Subcutaneous abdominal adipose tissue (tissue), 5 donors: ENCODE results near the gene AFAP1L2.
"Not testable (repeated sequence)": the region's sequence is repeated elsewhere in the genome, so short reads cannot be mapped to it uniquely, and the experiment has no call there.

Experiments used
- H3K27ac ChIP-seq: one replicate; pipeline ENCODE4 v1.7.0; 2013; ENCODE audit warnings: low read depth, mild to moderate bottlenecking, inconsistent platforms, low read length, moderate library complexity
- H3K27me3 ChIP-seq, 5 donors: one replicate each; pipeline ENCODE4 v1.7.0; 2013; ENCODE audit warnings: low read length in 5 of 5, inconsistent platforms in 1 of 5; ENCODE audit not compliant: control insufficient read depth in 5 of 5, insufficient read depth in 4 of 5
- H3K36me3 ChIP-seq, 5 donors: one replicate each; pipeline ENCODE4 v1.7.0; 2013; ENCODE audit warnings: low read length in 5 of 5; ENCODE audit not compliant: control insufficient read depth in 5 of 5, insufficient read depth in 5 of 5
- H3K4me1 ChIP-seq, 5 donors: one replicate each; pipeline ENCODE4 v1.7.0; 2013; ENCODE audit warnings: low read length in 5 of 5, mild to moderate bottlenecking in 3 of 5, moderate library complexity in 1 of 5; ENCODE audit not compliant: control insufficient read depth in 5 of 5, insufficient read depth in 5 of 5
- H3K4me3 ChIP-seq, 5 donors: one replicate each; pipeline ENCODE4 v1.7.0; 2013; ENCODE audit warnings: low read length in 5 of 5, low read depth in 1 of 5
- H3K9ac ChIP-seq, 5 donors: one replicate each; pipeline ENCODE4 v1.7.0; 2013; ENCODE audit warnings: low read length in 5 of 5, mild to moderate bottlenecking in 4 of 5, moderate library complexity in 3 of 5
- H3K9me3 ChIP-seq, 5 donors: one replicate each; pipeline ENCODE4 v1.7.0; 2013; ENCODE audit warnings: low read length in 5 of 5; ENCODE audit not compliant: control insufficient read depth in 5 of 5
- donor health status: healthy.
- donor health status: healthy.
- donor health status: healthy.
- donor health status: healthy.
- donor health status: healthy.

Gene AFAP1L2

DNA sequence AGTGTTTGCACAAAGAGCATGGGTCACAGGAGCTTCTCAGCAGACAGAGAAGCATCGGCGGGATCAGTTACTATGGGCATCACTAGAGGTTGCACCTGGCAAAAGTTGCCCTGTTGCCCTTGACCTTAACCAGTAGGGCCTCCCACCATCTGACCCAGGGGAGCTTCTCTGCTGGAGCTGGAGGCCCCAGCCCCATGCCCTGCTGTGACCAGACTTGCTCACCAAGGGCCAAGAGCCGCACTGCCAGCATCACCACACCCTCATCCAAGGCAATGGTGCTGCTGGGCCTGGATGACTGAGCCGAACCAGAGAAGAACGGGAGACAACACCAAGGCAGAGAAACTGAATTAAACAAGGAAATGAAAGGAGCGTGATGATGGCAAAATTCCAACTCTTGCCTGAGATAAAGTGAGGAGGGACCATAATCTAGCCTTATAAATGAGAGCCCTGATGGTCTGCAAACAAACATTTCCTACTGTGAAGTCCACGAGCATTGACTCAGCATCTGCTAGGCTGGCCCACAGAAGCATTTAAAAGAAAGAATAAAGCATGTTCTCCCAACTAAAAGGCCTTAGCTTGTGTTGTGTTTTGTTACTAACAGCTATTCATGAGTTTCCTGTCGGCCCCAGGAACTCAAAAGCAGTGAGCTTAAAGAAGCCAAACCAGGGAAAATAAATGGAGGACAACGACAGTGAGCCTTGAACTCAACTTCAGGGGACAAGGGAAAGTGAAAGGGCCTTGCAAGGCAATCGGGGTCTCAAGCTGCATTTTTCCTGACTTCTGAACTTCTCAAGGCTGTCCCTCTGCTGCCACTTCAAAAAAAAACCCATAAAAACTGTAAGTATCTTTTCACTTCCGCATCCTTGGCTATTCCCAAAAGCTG, 60.4 kb downstream of the AFAP1L2 start:
- no peaks in the 10 kb centered on the region for H3K27me3 ChIP-seq
- peaks cover 0 to 14% (median 4%) of the 10 kb centered on the region in 5 donors for H3K4me1 ChIP-seq
- H3K27ac ChIP-seq = no peak overlapping the region
- H3K4me3 ChIP-seq = no peak overlapping the region
- no peak overlapping the region for H3K9ac ChIP-seq
- no peaks in the 10 kb centered on the region for H3K36me3 ChIP-seq
- H3K9me3 ChIP-seq = no peaks in the 10 kb centered on the region

DNA sequence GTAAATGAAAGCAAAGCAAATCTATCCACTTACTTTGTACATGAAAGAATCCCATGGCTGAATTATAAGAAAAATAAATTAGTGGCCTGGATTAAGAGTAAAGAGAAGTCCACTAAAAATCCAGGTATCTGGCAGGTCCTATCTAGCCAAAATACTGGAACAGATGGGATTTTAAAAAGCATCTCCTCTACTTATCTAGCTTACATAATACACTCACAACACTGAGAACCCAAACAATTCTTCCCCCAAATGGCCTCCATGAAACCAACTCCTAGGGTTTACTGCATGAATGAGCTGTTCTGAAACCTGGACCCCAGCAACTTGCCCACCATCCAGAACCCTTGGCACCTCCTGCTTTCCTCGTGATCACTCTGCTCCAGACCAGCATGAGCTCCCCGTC, 61.3 kb downstream of the AFAP1L2 start:
- no peaks in the 10 kb centered on the region for H3K9me3 ChIP-seq
- no peak overlapping the region for H3K27ac ChIP-seq
- no peaks in the 10 kb centered on the region for H3K27me3 ChIP-seq
- peaks cover 0 to 14% (median 4%) of the 10 kb centered on the region in 5 donors for H3K4me1 ChIP-seq
- H3K9ac ChIP-seq = no peak overlapping the region
- no peak overlapping the region for H3K4me3 ChIP-seq
- H3K36me3 ChIP-seq = no peaks in the 10 kb centered on the region

DNA sequence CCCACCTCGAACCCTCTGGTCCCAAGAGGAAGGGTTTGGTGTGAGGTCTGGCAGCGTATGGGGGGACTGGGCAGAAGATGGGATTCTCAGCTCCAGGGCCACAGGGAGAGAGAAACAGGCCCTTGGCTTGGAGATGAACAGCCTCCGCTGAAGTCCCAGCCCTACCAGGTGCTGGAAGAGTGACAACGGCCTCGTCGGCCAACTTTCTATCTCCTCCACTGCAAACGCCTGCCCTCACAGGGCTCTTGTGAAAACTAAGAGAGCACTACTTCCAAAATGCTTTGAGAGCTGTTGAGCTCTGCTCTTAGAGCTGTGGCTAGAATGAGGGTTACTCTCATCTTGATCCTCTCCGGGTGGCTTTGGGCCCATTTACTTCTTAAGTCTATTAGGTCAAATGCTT, 63.5 kb downstream of the AFAP1L2 start:
- H3K36me3 ChIP-seq = peaks cover 0 to 7% (median 0%) of the 10 kb centered on the region in 5 donors

DNA sequence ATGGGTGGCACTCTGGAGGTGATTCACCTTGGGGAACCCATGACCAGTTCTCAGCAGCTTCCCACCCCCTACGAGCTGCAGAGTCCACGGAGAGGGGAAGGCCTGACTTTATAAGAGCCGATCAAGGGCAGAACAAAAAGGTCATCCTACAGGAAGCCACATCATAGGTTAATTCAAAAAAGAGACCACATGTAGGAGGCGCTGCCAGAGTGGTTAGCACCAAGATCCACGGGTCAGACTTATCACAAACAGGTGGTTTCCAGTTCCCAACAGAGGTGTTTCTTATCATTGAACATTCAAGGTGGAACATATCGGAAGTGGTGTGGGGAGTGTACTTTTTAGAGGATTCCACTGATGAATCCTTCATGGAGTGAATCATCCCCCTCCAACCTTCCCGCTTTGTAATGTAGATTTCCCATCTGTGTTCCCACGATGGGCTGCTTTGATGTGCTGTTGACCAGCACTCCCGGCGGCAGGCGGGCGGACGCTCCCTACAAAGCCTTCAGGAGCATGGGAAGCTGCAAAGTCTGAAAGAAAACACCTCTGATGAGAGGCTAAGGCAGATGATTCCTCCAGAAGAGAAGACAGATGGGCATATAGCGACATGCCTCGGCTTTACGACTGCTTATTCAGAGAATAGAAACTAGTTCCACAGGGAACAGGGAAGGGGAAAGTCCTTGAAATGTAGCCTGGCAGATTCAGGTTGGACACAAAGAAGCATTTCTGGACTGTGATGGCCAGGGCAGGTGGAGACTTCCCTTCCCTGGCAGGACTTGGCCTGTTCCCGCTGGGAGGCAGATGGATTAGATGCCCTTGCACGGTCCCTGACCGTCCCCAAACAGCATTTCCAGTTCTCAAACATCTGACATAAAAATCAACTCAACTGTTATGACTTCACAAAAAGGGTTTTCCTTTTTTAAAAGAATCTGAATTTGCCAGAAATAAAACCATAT, 66.5 kb downstream of the AFAP1L2 start:
- no peak overlapping the region for H3K4me3 ChIP-seq
- no peak overlapping the region for H3K27ac ChIP-seq
- no peak overlapping the region for H3K9ac ChIP-seq
- H3K36me3 ChIP-seq = peaks cover 0 to 7% (median 0%) of the 10 kb centered on the region in 5 donors
- no peaks in the 10 kb centered on the region for H3K9me3 ChIP-seq
- peaks cover 0 to 2% (median 0%) of the 10 kb centered on the region in 5 donors for H3K27me3 ChIP-seq
- H3K4me1 ChIP-seq = peaks cover 0 to 9% (median under 1%) of the 10 kb centered on the region in 5 donors

More for the DNA sequence above, 63.5 kb downstream of the AFAP1L2 start:
- Histone ChIP-seq H3K27ac (no peak overlapping the region), H3K9ac (no peak overlapping the region), H3K9me3 (no peaks in the 10 kb centered on the region), H3K4me1 (peaks cover 0 to 14% (median 4%) of the 10 kb centered on the region in 5 donors), H3K4me3 (no peak overlapping the region), H3K27me3 (no peaks in the 10 kb centered on the region)

DNA sequence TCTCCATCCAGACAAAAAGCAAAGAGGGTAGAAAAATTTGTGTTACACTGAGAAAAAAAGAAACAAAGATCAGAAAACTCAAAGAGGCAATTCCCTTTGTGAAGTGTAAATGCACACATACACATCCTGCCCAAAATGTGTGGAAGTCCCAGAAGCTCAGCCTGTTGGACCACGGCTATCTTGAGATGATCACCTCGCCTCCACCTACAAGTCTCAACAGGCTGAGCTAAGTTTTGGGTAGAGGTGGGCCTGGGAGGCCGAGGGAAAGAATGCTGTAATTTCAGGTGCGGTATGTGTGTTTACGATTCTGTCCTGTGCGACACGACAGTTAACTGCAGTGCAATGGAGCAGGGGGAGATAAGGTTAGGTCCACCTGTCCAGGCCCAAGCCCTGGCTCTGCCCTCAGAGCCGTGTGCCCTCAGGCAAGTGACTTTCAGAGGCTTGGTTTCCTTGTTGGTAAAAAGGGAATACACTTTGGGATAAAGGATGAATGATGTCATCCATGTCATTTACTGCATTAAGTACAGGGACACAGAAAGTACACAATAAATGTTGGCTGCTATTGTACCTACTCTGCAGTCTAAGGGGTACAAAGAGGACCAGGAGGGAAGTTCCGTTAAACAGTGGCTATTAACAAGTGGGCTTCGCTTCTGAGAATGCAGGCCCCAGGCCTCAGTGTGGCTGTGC, 67.3 kb downstream of the AFAP1L2 start:
- no peaks in the 10 kb centered on the region for H3K9me3 ChIP-seq
- H3K36me3 ChIP-seq = peaks cover 0 to 7% (median 0%) of the 10 kb centered on the region in 5 donors
- H3K27me3 ChIP-seq = peaks cover 0 to 2% (median 0%) of the 10 kb centered on the region in 5 donors
- no peak overlapping the region for H3K4me3 ChIP-seq
- H3K9ac ChIP-seq = no peak overlapping the region
- H3K27ac ChIP-seq = no peak overlapping the region
- H3K4me1 ChIP-seq = peaks cover 0 to 13% (median 2%) of the 10 kb centered on the region in 5 donors

DNA sequence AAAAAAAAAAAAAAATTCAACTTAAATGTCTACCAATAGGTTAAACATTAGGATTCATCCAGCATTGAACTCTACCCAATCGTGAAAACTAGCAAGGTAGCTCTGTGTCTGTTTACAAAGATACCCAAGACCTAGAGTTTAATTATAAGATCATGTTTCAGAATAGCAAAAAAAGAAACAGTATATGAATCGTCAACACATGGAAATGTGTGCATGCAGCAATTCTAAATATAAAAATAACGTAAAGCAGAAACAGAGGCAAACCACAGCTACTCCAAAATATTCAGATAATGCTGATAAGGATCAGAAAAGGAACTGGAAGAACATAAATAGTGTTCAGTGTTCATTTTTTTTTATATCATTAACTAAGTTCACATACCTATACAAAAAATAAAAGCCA, 68.7 kb downstream of the AFAP1L2 start:
- Histone ChIP-seq H3K4me3 (no peak overlapping the region), H3K36me3 (peaks cover 0 to 7% (median 0%) of the 10 kb centered on the region in 5 donors), H3K4me1 (peaks cover 0 to 13% (median 2%) of the 10 kb centered on the region in 5 donors), H3K27me3 (peaks cover 0 to 3% (median 0%) of the 10 kb centered on the region in 5 donors), H3K27ac (no peak overlapping the region), H3K9me3 (no peaks in the 10 kb centered on the region), H3K9ac (no peak overlapping the region)

DNA sequence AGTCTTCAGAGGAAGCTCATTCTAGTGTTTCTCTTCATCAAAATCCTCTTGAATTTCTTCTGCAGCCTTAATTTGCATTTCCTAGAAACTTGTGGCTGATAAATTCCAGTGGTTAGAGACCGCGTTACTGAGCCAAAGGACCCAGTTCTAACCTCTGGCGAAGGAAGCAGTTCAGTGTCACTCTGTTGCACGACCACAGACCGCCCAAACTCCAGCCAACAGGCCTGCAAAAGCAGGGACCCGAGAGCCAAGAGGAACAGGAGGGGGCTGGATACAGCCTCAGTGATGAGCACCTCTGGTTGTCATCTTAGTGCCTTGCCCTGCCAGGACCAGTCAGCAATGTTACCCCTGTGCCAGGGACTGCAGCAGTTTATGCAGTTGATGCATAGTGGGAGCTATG, 70.0 kb downstream of the AFAP1L2 start:
- Histone ChIP-seq H3K4me3 (no peak overlapping the region), H3K27me3 (peaks cover 0 to 3% (median 0%) of the 10 kb centered on the region in 5 donors), H3K27ac (no peak overlapping the region), H3K4me1 (peaks cover 0 to 13% (median 2%) of the 10 kb centered on the region in 5 donors), H3K9ac (no peak overlapping the region), H3K9me3 (no peaks in the 10 kb centered on the region), H3K36me3 (peaks cover 0 to 7% (median 0%) of the 10 kb centered on the region in 5 donors)

DNA sequence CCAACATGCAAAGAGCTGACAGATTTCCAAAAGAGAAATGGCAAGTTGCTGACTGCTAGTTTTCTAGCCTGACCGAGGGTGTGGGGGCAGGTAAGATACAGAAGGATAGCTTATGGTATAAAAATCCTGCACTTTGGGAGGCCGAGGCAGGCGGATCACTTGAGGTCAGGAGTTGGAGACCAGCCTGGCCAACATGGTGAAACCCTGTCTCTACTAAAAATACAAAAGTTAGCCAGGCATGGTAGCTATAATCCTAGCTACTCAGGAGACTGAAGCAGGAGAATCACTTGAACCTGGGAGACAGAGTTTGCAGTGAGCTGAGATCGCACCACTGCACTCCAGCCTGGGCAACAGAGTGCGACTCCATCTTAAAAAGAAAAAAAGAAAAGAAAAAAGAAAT, 70.9 kb downstream of the AFAP1L2 start:
- H3K4me1 ChIP-seq = peaks cover 2 to 16% (median 6%) of the 10 kb centered on the region in 5 donors

DNA sequence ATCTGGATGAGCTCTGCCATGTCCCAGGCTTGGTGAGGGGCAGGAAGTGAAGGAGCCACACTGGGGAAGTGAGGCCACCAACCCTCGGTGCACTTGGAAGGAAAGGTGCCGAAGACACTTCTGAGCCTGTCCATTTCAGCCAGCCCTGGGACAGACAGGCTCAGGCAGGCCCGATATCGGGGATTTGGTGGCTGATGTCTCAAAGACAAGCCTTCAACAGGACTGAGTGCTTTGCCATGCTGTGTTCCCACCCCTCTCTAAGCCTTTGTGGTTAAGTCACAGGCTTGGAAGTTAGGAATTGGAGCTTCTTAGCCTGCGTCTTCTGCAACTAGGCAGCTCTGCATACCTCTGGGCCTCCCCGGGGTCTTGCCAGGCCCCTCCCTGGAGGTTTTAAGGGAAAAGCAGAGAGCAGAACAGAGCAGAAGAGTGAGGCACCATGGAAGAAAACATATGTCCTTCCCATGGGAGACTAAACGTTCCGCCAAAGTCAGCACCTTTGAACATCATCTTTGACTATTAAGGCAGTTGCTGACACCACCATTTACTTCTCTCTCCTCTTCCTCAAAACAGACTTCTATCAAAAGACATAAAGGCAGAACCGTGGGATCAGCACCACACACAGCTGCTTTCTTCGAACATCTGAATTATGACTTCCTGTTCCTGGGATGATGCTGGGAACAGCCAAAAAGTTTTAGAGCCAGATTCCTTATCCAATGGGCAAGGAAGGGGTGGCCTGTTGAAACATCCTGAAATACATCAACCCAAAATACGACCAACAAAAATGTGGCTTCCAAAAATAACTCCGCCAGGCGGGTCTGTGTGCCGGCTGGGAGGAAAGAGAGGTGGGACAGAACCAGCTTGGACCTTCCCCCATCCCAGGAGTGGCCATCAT, 71.8 kb downstream of the AFAP1L2 start:
- peaks cover 0 to 7% (median 0%) of the 10 kb centered on the region in 5 donors for H3K36me3 ChIP-seq
- peaks cover 2 to 16% (median 6%) of the 10 kb centered on the region in 5 donors for H3K4me1 ChIP-seq
- H3K9ac ChIP-seq = no peak overlapping the region
- no peaks in the 10 kb centered on the region for H3K9me3 ChIP-seq
- H3K4me3 ChIP-seq = no peak overlapping the region
- peaks cover 0 to 6% (median 0%) of the 10 kb centered on the region in 5 donors for H3K27me3 ChIP-seq
- H3K27ac ChIP-seq = no peak overlapping the region

More for the DNA sequence above, 70.9 kb downstream of the AFAP1L2 start:
- H3K27ac ChIP-seq, H3K36me3 ChIP-seq, H3K27me3 ChIP-seq, H3K4me3 ChIP-seq, H3K9ac ChIP-seq, H3K9me3 ChIP-seq: not testable (repeated sequence)
